ENCODE measurements around the gene RIMBP2.

RIMBP2 gene

GRCh38 chr12:130483616-130484180 lies 232.4 kb downstream of the RIMBP2 start:
- H3K4me3 ChIP-seq (ENCODE audit: low read length) = no peak overlapping the region
- H3K9ac ChIP-seq (ENCODE audit: low read length) = no peak overlapping the region
- no peaks in the 10 kb centered on the region for H3K36me3 ChIP-seq (ENCODE audit: control insufficient read depth, insufficient read depth, low read length, severe bottlenecking)
- DNase-seq (ENCODE audit: low read depth) = no peak
- no peaks in the 10 kb centered on the region for H3K27me3 ChIP-seq (replicated peaks; ENCODE audit: control insufficient read depth, insufficient read depth, low read length)
- H3K9me3 ChIP-seq (ENCODE audit: control insufficient read depth, low read length) = no peaks in the 10 kb centered on the region
- no peaks in the 10 kb centered on the region for H3K4me1 ChIP-seq (ENCODE audit: control insufficient read depth, insufficient read depth, low read length)

- no peak overlapping the region for H3K4me3 ChIP-seq (ENCODE audit: low read length)
- no peaks in the 10 kb centered on the region for H3K4me1 ChIP-seq (ENCODE audit: control insufficient read depth, insufficient read depth, low read length)
- no peaks in the 10 kb centered on the region for H3K36me3 ChIP-seq (ENCODE audit: control insufficient read depth, insufficient read depth, low read length, severe bottlenecking)
- no peak for DNase-seq (ENCODE audit: low read depth)
- no peak overlapping the region for H3K9ac ChIP-seq (ENCODE audit: low read length)
- H3K9me3 ChIP-seq (ENCODE audit: control insufficient read depth, low read length) = no peaks in the 10 kb centered on the region
- H3K27me3 ChIP-seq (replicated peaks; ENCODE audit: control insufficient read depth, insufficient read depth, low read length) = no peaks in the 10 kb centered on the region
Observed at GRCh38 chr12:130482448-130482847, 233.7 kb downstream of the RIMBP2 start.

DNA sequence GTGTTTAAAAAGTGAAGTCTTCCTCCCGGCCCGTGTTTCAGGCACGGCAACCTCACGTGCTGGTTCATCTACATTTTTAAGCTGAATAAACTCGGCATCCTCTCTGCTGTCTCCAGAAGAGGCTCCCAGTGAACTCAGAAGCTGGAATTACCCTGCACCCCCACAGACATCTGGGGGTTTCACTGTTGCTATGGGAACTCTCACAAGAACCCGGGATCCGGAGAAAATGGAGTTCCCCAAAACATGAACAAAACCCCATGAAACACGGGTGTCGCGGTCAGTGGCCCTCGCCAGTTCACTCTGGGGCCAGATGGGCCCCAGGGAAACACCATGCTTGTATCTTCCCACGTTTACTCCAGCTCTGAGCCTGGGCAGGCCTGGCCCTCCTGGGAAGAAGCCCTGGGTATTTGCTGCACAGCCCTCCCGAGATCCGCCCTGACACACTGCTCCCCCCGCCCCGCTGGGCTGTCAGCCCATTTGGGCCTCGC lies 234.7 kb downstream of the RIMBP2 start:
- Histone ChIP-seq H3K9me3 (ENCODE audit: control insufficient read depth, low read length) (no peaks in the 10 kb centered on the region), H3K9ac (ENCODE audit: low read length) (no peak overlapping the region), H3K4me3 (ENCODE audit: low read length) (no peak overlapping the region), H3K27me3 (replicated peaks; ENCODE audit: control insufficient read depth, insufficient read depth, low read length) (no peaks in the 10 kb centered on the region), H3K36me3 (ENCODE audit: control insufficient read depth, insufficient read depth, low read length, severe bottlenecking) (no peaks in the 10 kb centered on the region), H3K4me1 (ENCODE audit: control insufficient read depth, insufficient read depth, low read length) (no peaks in the 10 kb centered on the region)
- DNase-seq (ENCODE audit: low read depth) = no peak

GRCh38 chr12:130480887-130481286 lies 235.2 kb downstream of the RIMBP2 start:
- Histone ChIP-seq H3K9me3 (ENCODE audit: control insufficient read depth, low read length) (no peaks in the 10 kb centered on the region), H3K9ac (ENCODE audit: low read length) (no peak overlapping the region), H3K27me3 (replicated peaks; ENCODE audit: control insufficient read depth, insufficient read depth, low read length) (no peaks in the 10 kb centered on the region), H3K4me1 (ENCODE audit: control insufficient read depth, insufficient read depth, low read length) (no peaks in the 10 kb centered on the region), H3K4me3 (ENCODE audit: low read length) (no peak overlapping the region), H3K36me3 (ENCODE audit: control insufficient read depth, insufficient read depth, low read length, severe bottlenecking) (no peaks in the 10 kb centered on the region)
- no peak for DNase-seq (ENCODE audit: low read depth)

GRCh38 chr12:130480231-130480630 lies 235.9 kb downstream of the RIMBP2 start:
- Histone ChIP-seq H3K36me3 (ENCODE audit: control insufficient read depth, insufficient read depth, low read length, severe bottlenecking) (no peaks in the 10 kb centered on the region), H3K9ac (ENCODE audit: low read length) (no peak overlapping the region), H3K9me3 (ENCODE audit: control insufficient read depth, low read length) (no peaks in the 10 kb centered on the region), H3K4me1 (ENCODE audit: control insufficient read depth, insufficient read depth, low read length) (no peaks in the 10 kb centered on the region), H3K27me3 (replicated peaks; ENCODE audit: control insufficient read depth, insufficient read depth, low read length) (no peaks in the 10 kb centered on the region), H3K4me3 (ENCODE audit: low read length) (no peak overlapping the region)
- no peak for DNase-seq (ENCODE audit: low read depth)

- Histone ChIP-seq H3K4me3 (ENCODE audit: low read length) (no peak overlapping the region), H3K27me3 (replicated peaks; ENCODE audit: control insufficient read depth, insufficient read depth, low read length) (no peaks in the 10 kb centered on the region), H3K9ac (ENCODE audit: low read length) (no peak overlapping the region), H3K4me1 (ENCODE audit: control insufficient read depth, insufficient read depth, low read length) (no peaks in the 10 kb centered on the region), H3K36me3 (ENCODE audit: control insufficient read depth, insufficient read depth, low read length, severe bottlenecking) (no peaks in the 10 kb centered on the region), H3K9me3 (ENCODE audit: control insufficient read depth, low read length) (no peaks in the 10 kb centered on the region)
- DNase-seq (ENCODE audit: low read depth) = no peak
Observed at GRCh38 chr12:130479401-130480125, 236.5 kb downstream of the RIMBP2 start.

- Histone ChIP-seq H3K9ac (ENCODE audit: low read length) (no peak overlapping the region), H3K9me3 (ENCODE audit: control insufficient read depth, low read length) (no peaks in the 10 kb centered on the region), H3K4me3 (ENCODE audit: low read length) (no peak overlapping the region), H3K4me1 (ENCODE audit: control insufficient read depth, insufficient read depth, low read length) (no peaks in the 10 kb centered on the region), H3K36me3 (ENCODE audit: control insufficient read depth, insufficient read depth, low read length, severe bottlenecking) (no peaks in the 10 kb centered on the region), H3K27me3 (replicated peaks; ENCODE audit: control insufficient read depth, insufficient read depth, low read length) (no peaks in the 10 kb centered on the region)
- DNase-seq (ENCODE audit: low read depth) = no peak
Observed at GRCh38 chr12:130478786-130479185, 237.3 kb downstream of the RIMBP2 start.

GRCh38 chr12:130477701-130478100 lies 238.4 kb downstream of the RIMBP2 start:
- Histone ChIP-seq H3K36me3 (ENCODE audit: control insufficient read depth, insufficient read depth, low read length, severe bottlenecking) (no peaks in the 10 kb centered on the region), H3K4me1 (ENCODE audit: control insufficient read depth, insufficient read depth, low read length) (no peaks in the 10 kb centered on the region), H3K4me3 (ENCODE audit: low read length) (no peak overlapping the region), H3K27me3 (replicated peaks; ENCODE audit: control insufficient read depth, insufficient read depth, low read length) (no peaks in the 10 kb centered on the region), H3K9me3 (ENCODE audit: control insufficient read depth, low read length) (no peaks in the 10 kb centered on the region), H3K9ac (ENCODE audit: low read length) (no peak overlapping the region)
- DNase-seq (ENCODE audit: low read depth) = no peak

- Histone ChIP-seq H3K27me3 (replicated peaks; ENCODE audit: control insufficient read depth, insufficient read depth, low read length) (no peaks in the 10 kb centered on the region), H3K4me3 (ENCODE audit: low read length) (no peak overlapping the region), H3K36me3 (ENCODE audit: control insufficient read depth, insufficient read depth, low read length, severe bottlenecking) (no peaks in the 10 kb centered on the region), H3K4me1 (ENCODE audit: control insufficient read depth, insufficient read depth, low read length) (no peaks in the 10 kb centered on the region), H3K9ac (ENCODE audit: low read length) (no peak overlapping the region), H3K9me3 (ENCODE audit: control insufficient read depth, low read length) (no peaks in the 10 kb centered on the region)
- DNase-seq (ENCODE audit: low read depth) = no peak
Observed at GRCh38 chr12:130477266-130477665, 238.8 kb downstream of the RIMBP2 start.

GRCh38 chr12:130476451-130477135 lies 239.5 kb downstream of the RIMBP2 start:
- no peak for DNase-seq (ENCODE audit: low read depth)
- Histone ChIP-seq H3K36me3 (ENCODE audit: control insufficient read depth, insufficient read depth, low read length, severe bottlenecking) (no peaks in the 10 kb centered on the region), H3K9ac (ENCODE audit: low read length) (no peak overlapping the region), H3K9me3 (ENCODE audit: control insufficient read depth, low read length) (no peaks in the 10 kb centered on the region), H3K4me1 (ENCODE audit: control insufficient read depth, insufficient read depth, low read length) (no peaks in the 10 kb centered on the region), H3K4me3 (ENCODE audit: low read length) (no peak overlapping the region), H3K27me3 (replicated peaks; ENCODE audit: control insufficient read depth, insufficient read depth, low read length) (no peaks in the 10 kb centered on the region)

DNA sequence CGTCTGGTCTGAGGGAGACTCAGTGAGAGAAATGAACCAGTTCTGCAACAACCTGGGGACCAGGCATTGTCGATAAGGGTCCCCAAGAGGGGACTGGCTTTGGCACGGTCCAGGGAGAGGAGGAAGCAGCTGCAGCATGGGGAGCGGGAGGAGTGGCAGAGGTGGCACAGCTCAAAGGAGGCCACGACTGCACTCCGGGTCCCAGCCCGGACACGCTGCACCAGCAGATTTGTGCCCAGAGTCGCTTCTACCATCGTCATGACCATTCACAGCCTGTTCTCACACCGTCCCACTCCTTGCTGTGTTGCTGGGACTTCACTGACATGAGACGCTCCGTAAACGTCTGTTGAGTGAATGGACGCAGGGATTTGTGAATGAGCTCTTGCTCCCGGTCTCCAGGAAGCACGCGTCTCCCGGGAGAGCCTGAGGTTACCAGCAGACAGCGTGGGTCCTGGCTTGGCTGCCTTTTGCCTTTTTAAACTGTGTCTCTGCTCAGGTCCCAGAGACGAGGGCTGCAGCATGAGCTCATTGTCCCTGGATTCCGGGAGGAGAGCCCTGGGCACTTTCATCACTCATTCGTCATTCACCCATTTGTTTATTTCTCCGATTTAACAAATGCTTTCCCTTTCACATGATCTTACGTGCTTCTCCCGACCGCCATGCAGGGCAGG lies 241.4 kb downstream of the RIMBP2 start:
- no peak for DNase-seq (ENCODE audit: low read depth)
- no peak overlapping the region for H3K4me3 ChIP-seq (ENCODE audit: low read length)
- no peaks in the 10 kb centered on the region for H3K4me1 ChIP-seq (ENCODE audit: control insufficient read depth, insufficient read depth, low read length)
- H3K27me3 ChIP-seq (replicated peaks; ENCODE audit: control insufficient read depth, insufficient read depth, low read length) = no peaks in the 10 kb centered on the region
- no peaks in the 10 kb centered on the region for H3K36me3 ChIP-seq (ENCODE audit: control insufficient read depth, insufficient read depth, low read length, severe bottlenecking)
- no peak overlapping the region for H3K9ac ChIP-seq (ENCODE audit: low read length)
- no peaks in the 10 kb centered on the region for H3K9me3 ChIP-seq (ENCODE audit: control insufficient read depth, low read length)

Measured in adipocyte (in vitro differentiated cells).